ENCODE results near the gene THSD7B.

Gene THSD7B

DNA sequence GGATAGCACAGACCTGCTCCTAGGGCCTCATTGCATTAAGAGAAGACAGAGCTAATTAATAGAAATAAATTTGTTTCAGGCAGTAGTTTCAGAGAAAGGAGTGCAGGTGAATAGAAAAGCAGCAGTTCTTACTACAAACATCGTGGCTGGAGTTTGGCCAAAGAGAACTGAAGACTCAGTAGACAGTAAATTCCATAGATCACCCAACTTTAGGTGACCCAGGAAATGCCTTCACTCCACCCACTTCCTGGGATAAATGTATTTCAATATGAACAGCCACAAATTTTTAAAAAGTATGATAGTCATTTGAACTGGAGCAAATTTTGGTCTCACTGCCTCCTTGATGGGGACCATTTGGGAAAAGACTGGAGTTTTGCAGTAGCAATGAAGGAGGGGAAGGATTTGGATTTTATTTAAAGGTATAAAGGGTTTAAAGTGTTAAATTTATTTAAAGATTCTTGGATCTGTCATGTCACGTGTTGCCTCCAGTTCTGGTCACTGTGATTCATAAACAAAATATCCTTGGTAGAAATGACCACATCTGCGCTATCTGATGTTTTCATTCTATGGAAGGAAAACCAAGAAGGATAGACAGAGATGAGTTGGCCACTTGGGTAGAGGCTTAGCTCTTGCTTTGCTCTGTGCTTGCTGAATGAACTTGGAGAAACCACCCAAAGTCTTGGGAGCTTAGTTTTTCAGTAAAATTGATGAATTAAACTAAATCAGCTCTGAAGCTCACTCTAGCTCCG lies 390.2 kb downstream of the THSD7B start:
- no peak for DNase-seq (ENCODE audit: low read depth in 2 of 2)

DNA sequence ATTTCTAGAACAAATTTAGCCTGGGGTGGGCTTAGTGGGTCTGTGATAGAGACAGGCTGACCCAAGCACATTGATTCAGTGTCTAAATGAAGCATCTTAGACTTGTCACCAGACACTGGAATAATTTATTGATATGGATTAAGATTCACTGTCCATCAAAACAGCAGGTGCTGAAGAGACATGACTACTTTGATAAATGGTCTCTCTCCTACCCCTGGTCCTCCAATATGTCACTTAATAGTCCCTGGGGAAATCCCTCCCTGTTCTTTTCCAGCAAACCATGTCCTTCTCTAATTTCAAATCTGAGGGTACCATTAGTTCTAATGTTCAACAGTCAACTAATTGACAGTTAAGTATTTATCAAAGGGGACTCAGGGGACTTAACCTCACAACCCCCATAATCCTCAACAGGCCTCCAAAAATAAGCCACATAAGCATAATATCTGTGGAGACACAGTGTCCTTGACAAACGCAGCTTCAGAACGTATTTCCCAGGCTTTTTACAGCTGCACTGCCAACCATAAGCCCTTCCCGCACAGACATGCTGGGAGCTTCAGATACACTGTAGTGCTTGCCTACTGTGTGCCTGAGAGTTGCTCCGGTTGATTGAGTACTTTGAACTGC lies 391.0 kb downstream of the THSD7B start:
- DNase-seq (ENCODE audit: low read depth in 2 of 2): no peak

DNA sequence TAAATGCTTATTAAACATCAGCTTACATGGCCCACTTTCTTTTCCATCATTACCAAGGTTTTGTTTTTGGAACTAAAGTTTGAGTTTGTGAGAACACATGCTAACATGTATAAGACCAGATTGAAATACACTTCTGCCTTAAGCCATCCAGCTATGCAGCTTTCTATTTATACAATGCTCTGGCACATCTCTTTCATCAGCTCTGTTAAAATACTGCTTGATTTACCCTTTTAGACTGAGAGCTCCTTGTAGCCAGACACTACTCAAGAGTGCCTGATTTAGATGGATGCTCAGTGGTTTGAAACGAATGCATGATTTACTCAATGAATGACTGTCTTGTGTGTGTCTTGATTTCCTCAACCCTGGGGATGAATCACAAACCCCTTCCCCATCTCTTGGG lies 392.5 kb downstream of the THSD7B start:
- no peak for DNase-seq (ENCODE audit: low read depth in 2 of 2)

DNA sequence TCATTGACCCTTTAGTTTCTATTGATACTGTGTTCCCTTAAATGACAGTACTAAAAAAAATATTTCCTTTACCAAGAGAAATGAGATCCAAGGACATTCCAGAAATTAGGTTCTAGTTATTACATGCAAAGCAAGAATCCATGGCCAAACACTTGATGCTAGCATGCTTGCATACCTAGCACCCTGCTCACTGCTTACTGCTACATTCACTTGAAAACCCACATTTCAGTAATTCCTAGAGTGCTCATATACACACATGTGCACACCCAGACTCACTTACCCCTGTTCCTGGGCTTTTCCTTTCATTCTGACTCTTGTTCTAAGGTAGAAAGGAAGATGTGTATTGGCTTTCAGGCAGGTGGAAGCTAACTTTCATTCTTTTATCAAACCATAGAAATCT lies 395.9 kb downstream of the THSD7B start:
- no peak for DNase-seq (ENCODE audit: low read depth in 2 of 2)

DNA sequence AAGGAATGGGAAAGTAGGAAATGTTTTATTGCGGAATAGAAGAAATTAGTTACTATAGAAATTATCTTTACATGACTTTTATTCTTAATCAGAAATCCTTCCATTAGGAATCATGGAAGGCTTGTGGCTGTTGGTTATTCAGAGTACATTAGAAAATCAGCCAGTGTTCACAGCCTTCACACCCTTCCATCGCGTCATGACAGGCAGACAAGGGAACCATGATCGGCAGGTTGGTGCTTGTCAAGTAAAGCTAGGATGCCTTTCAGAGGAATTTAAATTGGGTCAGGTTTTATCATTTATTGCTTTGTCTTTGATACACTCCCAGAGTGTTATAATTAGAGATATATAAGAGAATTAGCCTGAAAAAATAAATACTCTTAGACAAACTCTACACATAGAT lies 400.6 kb downstream of the THSD7B start:
- DNase-seq (ENCODE audit: low read depth in 2 of 2): no peak

DNA sequence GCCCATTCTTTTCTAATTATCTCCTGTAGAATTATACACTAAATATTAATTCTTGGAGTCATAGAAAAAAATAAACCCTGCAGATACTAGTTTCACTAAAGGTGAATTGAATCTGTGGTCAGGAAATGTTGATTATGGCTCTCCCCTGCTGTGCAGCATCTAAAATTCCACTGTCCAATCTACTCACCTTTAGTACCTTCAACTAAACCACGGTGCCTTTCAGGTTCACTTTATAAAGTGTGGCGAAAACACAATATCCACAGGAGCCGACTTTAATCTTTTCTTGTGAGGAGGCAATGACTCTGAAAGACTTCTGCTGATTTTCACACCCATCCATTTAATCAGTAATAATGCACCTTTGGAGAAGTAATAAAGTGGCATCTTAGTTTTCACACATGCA lies 402.3 kb downstream of the THSD7B start:
- no peak for DNase-seq (ENCODE audit: low read depth in 2 of 2)

DNA sequence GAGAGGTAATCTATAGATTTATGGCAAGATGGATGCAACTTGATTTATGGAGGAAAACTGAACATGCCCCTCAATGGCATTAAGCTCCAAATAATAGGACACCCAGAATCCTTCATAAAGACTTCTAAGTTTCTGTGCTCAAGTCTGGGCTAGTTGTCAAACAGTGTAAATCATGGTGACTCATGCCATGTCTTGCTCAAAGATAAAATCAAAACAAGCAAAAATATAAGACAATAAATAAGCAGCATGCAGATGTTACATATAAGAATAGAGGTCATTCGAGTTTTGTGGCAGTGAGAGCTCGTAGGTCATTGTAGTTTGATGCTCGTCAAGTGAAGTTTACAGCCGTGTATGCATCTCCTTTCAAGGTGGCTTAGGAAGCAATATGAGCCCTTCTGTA lies 403.2 kb downstream of the THSD7B start:
- DNase-seq (ENCODE audit: low read depth in 2 of 2): no peak

DNA sequence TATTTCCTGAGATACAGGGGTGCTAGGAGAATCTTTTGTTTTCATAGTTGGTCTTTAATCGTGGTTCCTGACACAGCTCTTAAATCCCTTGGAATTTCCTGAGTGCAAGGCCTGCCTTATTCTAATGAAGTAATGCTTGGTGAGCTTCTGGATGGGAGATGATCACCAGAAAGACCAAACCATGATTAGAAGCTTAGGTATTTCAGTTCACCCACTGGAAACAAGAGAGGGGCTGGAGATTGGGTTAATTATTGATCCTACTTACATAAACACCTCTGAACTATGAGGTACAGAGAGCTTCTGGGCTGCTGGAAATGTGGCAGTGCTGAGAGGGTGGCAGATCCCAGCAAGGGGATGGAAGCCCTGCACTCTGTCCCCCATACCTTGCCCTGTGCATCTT lies 406.8 kb downstream of the THSD7B start:
- DNase-seq (ENCODE audit: low read depth in 2 of 2): no peak

DNA sequence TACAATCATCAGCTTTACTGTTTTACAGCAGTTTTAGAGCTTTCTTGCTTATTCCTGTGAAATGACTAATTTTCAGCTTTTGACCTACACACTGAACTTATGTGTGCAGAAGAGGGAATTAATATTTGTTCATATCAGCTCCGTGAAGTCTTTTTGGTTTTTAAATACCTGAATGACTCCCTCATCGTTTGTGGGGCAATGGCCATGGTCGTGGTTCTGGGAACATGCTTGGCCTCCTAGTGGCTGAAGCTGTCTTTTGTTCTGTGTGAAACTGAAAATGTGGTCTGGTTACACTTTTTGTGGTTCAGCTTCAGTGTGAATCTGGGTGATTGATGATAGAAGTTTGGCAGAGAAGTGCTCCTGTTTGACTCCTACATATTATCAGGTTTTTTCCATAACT lies 408.1 kb downstream of the THSD7B start:
- no peak for DNase-seq (ENCODE audit: low read depth in 2 of 2)

DNA sequence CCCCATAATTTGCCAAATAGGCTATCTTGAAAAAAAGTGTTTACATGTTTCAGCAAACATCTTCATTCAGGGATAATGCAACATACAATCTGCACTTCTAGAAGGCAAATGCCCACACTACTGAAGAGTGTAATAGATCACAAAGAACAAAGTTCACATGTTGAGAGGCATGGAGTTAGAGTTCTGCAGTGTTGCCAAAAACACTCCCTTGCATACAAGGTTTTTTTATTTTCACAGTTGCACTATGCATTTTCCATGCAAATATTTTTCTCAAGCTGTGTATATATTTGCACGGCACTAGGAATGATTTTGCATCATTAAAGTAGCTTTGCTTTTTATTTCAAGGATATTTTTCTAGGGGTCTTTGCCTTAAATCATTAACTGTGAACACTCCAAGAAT lies 409.9 kb downstream of the THSD7B start:
- no peak for DNase-seq (ENCODE audit: low read depth in 2 of 2)

DNA sequence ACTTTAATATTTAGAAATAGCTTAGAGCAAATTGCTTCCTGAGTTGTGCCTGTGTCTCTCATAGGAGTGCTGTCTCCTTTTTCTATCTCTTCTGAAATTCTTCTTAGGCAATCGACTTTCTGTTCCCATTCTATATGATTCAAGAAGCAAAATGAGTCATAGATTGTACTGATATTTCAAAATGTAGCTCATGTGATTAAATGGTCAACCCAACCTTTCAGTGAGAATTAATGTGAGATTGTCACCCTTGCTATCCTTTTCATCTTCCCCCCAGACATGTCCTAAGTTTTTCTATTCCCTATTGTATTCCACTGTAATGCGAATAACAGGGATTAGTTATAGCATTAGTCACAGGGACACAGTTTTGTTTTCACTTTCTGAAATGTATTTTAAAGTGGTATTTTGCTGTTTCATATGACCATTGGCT lies 413.6 kb downstream of the THSD7B start:
- no peak for DNase-seq (ENCODE audit: low read depth in 2 of 2)

DNA sequence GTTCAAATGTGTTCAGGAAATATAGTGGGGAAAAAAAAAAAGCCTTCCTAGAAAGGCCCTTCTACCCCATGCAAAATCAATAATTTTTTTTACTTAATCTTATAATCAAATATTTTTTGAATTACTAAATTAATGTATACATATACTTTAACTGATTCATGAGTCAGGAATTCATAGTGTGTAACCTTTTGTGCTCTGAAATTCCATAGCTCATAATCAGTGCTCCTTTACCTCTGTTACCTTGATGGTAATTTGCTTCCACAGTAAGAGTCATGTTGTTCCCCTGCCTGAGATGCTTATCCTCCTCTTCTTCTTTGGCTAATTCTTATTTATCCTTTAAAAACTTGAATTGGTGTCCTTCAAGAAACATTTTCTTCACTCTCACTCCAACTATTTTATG lies 414.2 kb downstream of the THSD7B start:
- no peak for DNase-seq (ENCODE audit: low read depth in 2 of 2)

DNA sequence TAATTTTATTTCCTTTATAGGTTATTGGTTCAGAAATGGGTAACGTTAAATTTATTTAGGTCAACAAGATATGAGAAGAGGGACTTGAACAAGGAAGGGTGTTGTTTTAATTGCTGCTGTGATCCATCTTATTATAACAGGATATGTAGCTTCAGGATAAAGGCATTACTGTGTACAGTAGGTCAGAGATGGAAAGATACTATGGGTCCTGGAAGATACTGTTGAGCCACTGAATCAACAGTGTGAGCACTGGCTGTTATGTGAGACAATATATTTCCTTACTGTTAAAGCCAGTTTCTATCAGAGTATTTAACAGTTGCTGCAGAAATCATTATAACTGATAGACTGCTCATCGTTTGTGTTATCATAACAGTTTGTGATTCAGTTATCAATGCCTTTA lies 414.7 kb downstream of the THSD7B start:
- no peak for DNase-seq (ENCODE audit: low read depth in 2 of 2)

DNA sequence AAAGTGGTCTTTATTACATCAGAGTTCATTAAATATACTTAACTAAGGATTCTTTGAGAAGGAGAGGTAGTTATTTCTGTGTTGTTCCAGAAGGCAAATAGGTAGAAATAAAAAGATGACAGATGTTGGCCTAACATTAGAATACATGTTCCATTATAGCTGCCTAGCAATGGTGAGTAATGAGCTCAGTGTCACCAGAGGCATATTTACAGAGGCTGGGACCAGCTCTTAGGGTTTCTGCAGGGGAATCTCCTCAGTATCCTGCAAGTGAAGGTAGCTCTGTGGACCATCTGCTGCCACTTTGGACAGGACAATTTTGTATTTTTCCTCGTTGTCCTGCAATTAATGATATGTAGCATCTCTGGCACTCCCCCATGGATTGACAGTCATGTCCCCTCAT lies 416.0 kb downstream of the THSD7B start:
- DNase-seq (ENCODE audit: low read depth in 2 of 2): no peak

DNA sequence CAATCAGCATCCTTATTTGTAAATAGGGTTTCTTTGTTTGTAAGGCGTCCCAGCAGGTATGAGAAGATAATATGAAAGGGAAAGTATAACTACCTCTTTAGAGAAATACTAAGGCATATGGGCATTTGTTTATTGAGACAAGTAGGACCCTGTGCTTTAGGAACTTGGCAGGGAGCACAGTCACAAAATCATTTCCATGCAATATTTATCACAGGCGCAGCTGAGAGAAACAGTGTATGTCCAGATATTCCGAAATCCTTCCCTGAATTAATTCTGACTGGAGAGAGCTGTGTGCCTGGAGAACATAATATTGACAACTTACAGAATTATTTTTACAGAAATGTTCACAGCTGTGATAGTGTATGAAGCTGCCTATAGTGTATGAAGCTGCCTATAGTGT lies 416.7 kb downstream of the THSD7B start:
- DNase-seq (ENCODE audit: low read depth in 2 of 2): no peak

DNA sequence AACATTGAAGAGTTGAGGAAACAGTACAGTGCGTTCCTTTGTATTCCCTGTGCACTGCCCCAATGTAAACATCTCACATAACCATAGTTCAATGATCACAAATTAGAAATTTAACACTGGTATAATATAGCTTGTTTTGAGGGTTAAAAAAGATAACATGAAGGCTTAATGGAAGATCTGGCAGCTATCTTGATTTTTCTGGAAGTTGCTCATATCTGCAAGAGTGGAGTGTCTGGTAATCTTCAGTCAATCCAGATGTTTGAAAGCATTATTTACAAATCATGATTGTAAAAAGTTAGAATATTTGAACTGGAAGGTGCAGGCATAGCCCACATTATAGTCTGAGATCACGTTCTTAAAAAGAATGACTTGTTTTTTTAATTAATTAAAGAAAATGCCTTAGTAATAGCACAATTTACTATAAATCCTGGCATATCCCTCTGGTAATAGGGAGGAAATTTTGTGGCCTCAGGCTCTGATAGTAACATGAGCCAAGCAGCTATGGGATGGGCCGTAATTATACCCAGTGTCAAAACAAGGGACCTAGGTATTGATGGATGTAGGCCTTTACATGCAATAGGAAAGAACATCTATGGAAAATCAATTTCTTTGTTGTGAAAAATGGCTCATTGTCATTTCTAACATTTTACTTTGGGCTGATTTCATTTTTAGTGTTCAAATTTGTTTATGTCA lies 418.0 kb downstream of the THSD7B start:
- no peak for DNase-seq (ENCODE audit: low read depth in 2 of 2)

DNA sequence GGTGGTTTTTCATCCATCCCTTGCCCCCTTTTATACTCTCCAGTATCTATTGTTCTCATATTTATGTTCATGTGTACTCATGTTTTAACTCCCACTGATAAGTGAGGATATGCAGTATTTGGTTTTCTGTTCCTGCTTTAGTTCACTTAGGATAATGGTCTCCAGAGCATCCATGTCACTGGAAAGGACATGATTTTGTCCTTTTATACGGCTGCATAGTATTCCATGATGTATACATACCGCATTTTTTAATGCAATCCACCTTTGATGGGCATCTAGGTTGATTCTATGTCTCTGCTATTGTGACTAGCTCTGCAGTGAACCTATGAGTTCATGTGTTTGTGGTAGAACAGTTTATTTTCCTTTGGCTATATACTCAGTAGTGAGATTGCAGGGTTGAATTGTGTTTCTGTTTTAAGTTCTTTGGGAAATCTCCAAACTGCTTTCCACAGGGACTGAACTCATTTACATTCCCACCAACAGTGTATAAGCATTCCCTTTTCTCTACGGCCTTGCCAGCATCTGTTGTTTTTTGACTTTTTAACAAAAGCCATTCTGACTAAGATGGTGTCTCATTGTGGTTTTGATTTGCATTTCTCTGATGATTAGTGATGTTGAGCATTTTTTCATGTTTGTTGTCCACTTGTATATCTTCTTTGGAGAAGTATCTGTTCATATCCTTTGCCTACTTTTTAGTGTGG lies 420.2 kb downstream of the THSD7B start:
- DNase-seq (ENCODE audit: low read depth in 2 of 2): no peak

DNA sequence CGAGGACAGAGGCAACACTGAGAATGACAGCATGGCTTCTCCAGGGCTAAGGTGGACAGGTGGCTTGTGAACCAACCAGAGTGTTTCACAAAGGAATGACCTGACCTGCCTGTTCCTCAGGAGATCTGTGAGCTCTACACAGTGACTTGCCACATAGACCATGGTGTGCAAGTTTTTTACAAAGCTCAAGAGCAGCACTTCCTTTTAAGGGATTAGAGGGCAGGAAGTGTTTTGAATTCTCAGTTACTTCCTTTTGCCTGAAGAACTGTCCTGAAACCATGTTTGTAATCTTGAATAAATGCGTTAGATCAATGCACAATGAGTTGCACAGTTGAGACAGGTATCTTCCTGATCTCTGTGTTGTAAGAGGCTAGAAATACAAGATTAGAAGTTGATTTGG lies 421.9 kb downstream of the THSD7B start:
- no peak for DNase-seq (ENCODE audit: low read depth in 2 of 2)

DNA sequence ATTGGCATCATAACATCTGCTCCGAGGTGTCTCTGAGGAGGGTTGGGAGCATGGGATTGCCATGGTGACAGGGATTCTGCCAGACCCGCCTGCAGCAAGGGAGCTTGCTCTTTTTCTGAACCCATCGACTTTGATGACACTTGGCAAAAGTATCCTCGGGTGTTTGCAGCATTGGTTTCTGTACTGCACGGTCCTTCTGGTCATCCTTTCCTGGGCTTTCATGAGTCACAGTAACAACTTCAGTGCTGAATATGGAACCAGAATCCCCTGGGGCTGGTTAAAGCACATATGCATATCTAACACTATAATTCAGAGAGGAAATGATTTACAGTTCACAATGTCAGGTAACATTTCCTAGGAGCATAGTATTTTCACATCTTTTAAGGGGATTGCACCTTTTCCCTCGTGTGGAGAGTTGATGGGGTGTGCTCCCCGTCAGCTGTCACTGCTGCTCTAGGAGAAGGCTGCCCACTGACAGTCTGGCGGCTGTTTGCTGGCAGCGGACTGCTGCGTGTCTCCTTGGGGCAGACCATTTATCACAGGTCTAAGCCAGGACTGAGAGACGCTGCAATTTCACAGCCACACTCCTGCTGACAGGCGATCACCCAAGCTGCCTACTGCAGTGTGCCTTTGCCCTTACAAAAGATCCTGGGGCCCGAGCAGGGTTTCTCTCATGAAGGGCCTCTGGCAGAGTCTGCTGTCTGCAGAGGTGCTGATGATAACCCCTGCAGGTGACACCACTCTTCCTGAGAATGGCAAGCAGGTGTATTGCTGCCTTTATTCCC lies 425.3 kb downstream of the THSD7B start:
- no peak for DNase-seq (ENCODE audit: low read depth in 2 of 2)

DNA sequence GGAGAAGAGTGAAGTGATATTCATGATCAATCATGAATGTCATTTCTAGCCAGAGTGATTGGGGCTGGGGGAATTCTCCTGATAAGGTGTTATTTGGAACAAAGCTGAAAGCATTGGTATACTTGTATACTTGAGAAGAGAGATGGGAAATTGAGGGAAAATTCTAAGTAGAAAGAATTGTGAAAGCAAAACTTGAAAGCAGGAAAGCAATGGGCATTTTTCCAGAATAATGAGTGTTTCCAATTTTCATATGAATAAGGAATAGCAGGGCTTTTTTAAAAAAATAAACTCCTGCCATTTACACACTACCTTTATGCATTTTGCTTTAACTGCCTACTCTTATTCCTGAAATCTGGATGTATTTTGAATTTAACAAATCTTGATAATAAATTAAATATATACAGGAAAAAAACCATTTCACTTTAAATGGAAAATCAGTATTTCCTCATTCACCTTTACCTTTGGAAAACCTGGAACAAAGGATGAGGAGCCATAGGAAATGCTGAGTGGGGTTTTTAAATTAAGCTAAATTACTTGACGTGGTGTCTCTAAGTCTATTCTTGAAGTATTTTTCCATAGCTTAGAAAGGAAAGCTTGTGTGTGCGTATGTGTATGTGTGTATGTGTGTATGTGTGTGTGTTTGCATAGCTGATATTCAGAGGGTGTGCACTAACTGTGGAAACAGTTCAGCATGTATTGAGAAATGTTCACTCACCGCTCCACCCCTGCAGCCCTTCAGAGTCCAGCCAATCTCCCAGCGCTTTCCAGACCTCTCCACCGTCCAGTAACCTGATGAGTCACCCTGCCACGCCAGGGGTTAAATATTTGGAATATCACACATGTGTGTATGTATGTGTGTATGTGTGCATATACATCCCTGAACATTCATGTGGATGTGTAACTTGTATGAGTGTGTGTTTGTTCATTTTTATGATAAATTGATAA lies 427.3 kb downstream of the THSD7B start:
- no peak for DNase-seq (ENCODE audit: low read depth in 2 of 2)

DNA sequence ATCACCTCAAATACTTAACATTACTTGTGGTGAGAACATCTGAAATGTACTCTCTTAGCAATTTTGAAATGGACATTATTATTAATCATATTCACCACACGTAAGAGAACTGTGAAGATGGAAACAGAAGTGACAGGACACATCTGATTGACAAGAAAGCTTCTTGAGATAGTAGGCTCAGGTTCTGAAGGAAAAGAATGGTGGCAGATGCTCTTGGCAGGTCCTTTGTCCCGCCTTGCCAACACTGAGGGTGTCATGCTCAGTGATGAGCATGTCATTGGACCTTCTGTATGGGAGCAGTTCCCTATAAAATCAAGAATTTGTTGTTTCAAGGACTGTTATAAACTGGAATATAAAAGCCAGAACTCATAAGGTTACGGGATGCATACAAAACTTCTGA lies 428.1 kb downstream of the THSD7B start:
- DNase-seq (ENCODE audit: low read depth in 2 of 2): no peak

Measured in stimulated activated CD8-positive, alpha-beta memory T cell treated with anti-CD3 and anti-CD28 coated beads, Interleukin-7, amount 100 ng/mL, for 1 hour (primary cell).